WTC11 (cell line): ENCODE data around the gene DOK1. TPM values are rescaled to one million over a fixed set of nuclear protein-coding genes. Genes with fewer than 3 reads are reported as not detected.

Experiments used
- ATAC-seq: fragments of 200-7000 bp; cut with Tn5 transposase; 2 replicates; pipeline ENCODE4 v1.10.0; 2021; ENCODE audit warnings: mild to moderate bottlenecking, moderate library complexity
- CTCF ChIA-PET: fragments of 300-600 bp; sonication (Branson Sonifier 250); formaldehyde crosslinking; loops from one replicate; lab custom pipeline; 2021; ENCODE audit warnings: antibody characterized with exemption; lab: Charles Lee
- POLR2A ChIA-PET: fragments of 350-600 bp; sonication (Branson Sonifier 250); formaldehyde crosslinking; loops from one replicate; lab custom pipeline; 2021; ENCODE audit warnings: antibody characterized with exemption; lab: Charles Lee
- DNase-seq: peaks from one replicate; pipeline ENCODE4 v3.0.0; 2021; ENCODE audit warnings: low spot score
- H3K27ac Mint-ChIP-seq: 2 replicates; pipeline ENCODE4 v1.8.0; 2021; ENCODE audit warnings: mixed read lengths
- H3K27me3 Mint-ChIP-seq: 2 replicates; pipeline ENCODE4 v1.8.0; 2021; ENCODE audit warnings: low read depth, mild to moderate bottlenecking, moderate library complexity, mixed read lengths
- H3K36me3 Mint-ChIP-seq: 2 replicates; pipeline ENCODE4 v1.8.0; 2021; ENCODE audit warnings: mixed read lengths
- H3K4me1 Mint-ChIP-seq: 2 replicates; pipeline ENCODE4 v1.8.0; 2022; ENCODE audit warnings: mixed read lengths
- H3K4me3 Mint-ChIP-seq: 2 replicates; pipeline ENCODE4 v1.8.0; 2021; ENCODE audit warnings: mild to moderate bottlenecking, moderate library complexity, mixed read lengths
- H3K9me3 Mint-ChIP-seq: 2 replicates; pipeline ENCODE4 v1.8.0; 2021; ENCODE audit warnings: mixed read lengths
- ATF1 ChIP-seq: sonication (generic); formaldehyde crosslinking; IDR thresholded peaks from 2 replicates; pipeline ENCODE4 v1.8.1; 2023; ENCODE audit warnings: mild to moderate bottlenecking, moderate library complexity, missing genetic modification reagents
- CREB1 ChIP-seq: sonication (generic); formaldehyde crosslinking; IDR thresholded peaks from 2 replicates; pipeline ENCODE4 v1.8.0; 2023; ENCODE audit warnings: mild to moderate bottlenecking, missing genetic modification reagents
- CREM ChIP-seq: sonication (generic); formaldehyde crosslinking; IDR thresholded peaks from 2 replicates; pipeline ENCODE4 v1.8.1; 2022; ENCODE audit warnings: mild to moderate bottlenecking, missing genetic modification reagents, moderate library complexity
- FOXK1 ChIP-seq: sonication (generic); formaldehyde crosslinking; IDR thresholded peaks from 2 replicates; pipeline ENCODE4 v1.8.0; 2022; ENCODE audit warnings: mild to moderate bottlenecking, moderate library complexity, missing genetic modification reagents
- GABPB1 ChIP-seq: sonication (generic); formaldehyde crosslinking; IDR thresholded peaks from 2 replicates; pipeline ENCODE4 v1.8.1; 2023; ENCODE audit warnings: mild to moderate bottlenecking, missing genetic modification reagents
- GTF2I ChIP-seq: fragments of 250-450 bp; sonication (Bioruptor Pico); conservative IDR thresholded peaks from 2 replicates; pipeline ENCODE4 v1.4.0; 2021; ENCODE audit warnings: mild to moderate bottlenecking
- NFYB ChIP-seq: sonication (generic); formaldehyde crosslinking; conservative IDR thresholded peaks from 2 replicates; pipeline ENCODE4 v1.8.0; 2022; ENCODE audit warnings: low read depth, missing genetic modification reagents
- NR2C2 ChIP-seq: sonication (generic); formaldehyde crosslinking; IDR thresholded peaks from 2 replicates; pipeline ENCODE4 v1.8.0; 2022; ENCODE audit warnings: mild to moderate bottlenecking, missing genetic modification reagents
- OVOL2 ChIP-seq: fragments of 250-450 bp; sonication (Bioruptor Pico); IDR thresholded peaks from 2 replicates; pipeline ENCODE4 v1.9.0; 2021; ENCODE audit warnings: mild to moderate bottlenecking, borderline replicate concordance
- RORB ChIP-seq: fragments of 250-450 bp; sonication (Bioruptor Pico); IDR thresholded peaks from 2 replicates; pipeline ENCODE4 v1.9.0; 2021; ENCODE audit warnings: mild to moderate bottlenecking
- SMAD3 ChIP-seq: sonication (generic); formaldehyde crosslinking; IDR thresholded peaks from 2 replicates; pipeline ENCODE4 v1.8.0; 2022; ENCODE audit warnings: missing genetic modification reagents, mild to moderate bottlenecking, borderline replicate concordance
- SP1 ChIP-seq: sonication (generic); formaldehyde crosslinking; conservative IDR thresholded peaks from 2 replicates; pipeline ENCODE4 v1.8.1; 2022; ENCODE audit warnings: missing genetic modification reagents
- ZNF281 ChIP-seq: sonication (generic); formaldehyde crosslinking; IDR thresholded peaks from 2 replicates; pipeline ENCODE4 v1.8.0; 2023; ENCODE audit warnings: mild to moderate bottlenecking, missing genetic modification reagents
- ZNF671 ChIP-seq: fragments of 250-450 bp; sonication (Bioruptor Pico); IDR thresholded peaks from 2 replicates; pipeline ENCODE4 v1.8.0; 2021; ENCODE audit warnings: mild to moderate bottlenecking
- total RNA-seq: library from RNA; stranded (reverse); gene quantifications from 3 replicates; pipeline ENCODE4 v1.2.3, GENCODE V29; 2021
- TF ChIP-seq, protein P1 (sequence below): fragments of 250-450 bp; sonication (Bioruptor Pico); IDR thresholded peaks from 2 replicates; pipeline ENCODE4 v1.9.0; 2021; ENCODE audit warnings: mild to moderate bottlenecking
- TF ChIP-seq, protein P2 (sequence below): sonication (generic); formaldehyde crosslinking; IDR thresholded peaks from 2 replicates; pipeline ENCODE4 v1.8.0; 2022; ENCODE audit warnings: mild to moderate bottlenecking, missing genetic modification reagents
- TF ChIP-seq, protein P3 (sequence below): sonication (generic); formaldehyde crosslinking; IDR thresholded peaks from 2 replicates; pipeline ENCODE4 v1.8.1; 2022; ENCODE audit warnings: low read depth, missing genetic modification reagents, borderline replicate concordance
- TF ChIP-seq, protein P4 (sequence below): sonication (generic); formaldehyde crosslinking; conservative IDR thresholded peaks from 2 replicates; pipeline ENCODE4 v1.8.1; 2023; ENCODE audit warnings: mild to moderate bottlenecking, low read depth, missing genetic modification reagents, moderate library complexity

DOK1 gene
- total RNA-seq, 1 experiment from 2014 or later: 15.9 TPM

DNA sequence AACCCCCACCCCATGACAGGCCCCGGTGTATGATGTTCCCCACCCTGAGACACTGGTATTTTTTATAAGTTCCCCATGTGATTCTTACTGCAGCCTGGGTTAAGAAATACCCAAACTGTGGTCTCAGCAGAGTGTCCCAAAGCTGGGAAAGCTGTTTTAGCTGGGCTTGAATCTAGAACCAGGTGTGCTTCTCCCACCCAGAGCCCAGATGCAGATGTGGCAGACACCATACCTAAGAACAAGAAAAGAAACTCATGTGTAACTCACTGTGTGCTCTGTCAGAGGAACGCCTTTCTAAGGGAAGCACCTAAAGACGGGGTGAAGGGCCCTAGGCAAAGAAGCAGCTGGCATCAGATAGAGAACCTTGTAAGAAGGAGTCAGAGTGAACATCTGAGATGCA is 23.9 kb downstream of the DOK1 start:
- H3K27ac Mint-ChIP-seq: no peak overlapping the region
- TF ChIP-seq, protein P1, sequence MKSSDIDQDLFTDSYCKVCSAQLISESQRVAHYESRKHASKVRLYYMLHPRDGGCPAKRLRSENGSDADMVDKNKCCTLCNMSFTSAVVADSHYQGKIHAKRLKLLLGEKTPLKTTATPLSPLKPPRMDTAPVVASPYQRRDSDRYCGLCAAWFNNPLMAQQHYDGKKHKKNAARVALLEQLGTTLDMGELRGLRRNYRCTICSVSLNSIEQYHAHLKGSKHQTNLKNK: no peak
- no peak for TF ChIP-seq GTF2I (CRISPR knock-in tag)
- no peak for TF ChIP-seq SMAD3 (CRISPR knock-in tag)
- no peak for TF ChIP-seq OVOL2 (CRISPR knock-in tag)
- TF ChIP-seq RORB: no peak
- no peak for TF ChIP-seq ZNF671
- TF ChIP-seq, protein P2, sequence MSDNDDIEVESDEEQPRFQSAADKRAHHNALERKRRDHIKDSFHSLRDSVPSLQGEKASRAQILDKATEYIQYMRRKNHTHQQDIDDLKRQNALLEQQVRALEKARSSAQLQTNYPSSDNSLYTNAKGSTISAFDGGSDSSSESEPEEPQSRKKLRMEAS: no peak
- TF ChIP-seq GABPB1 (CRISPR knock-in tag): no peak
- no peak for TF ChIP-seq FOXK1
- no peak for TF ChIP-seq CREB1
- TF ChIP-seq, all 79 proteins: peak for 0
- DNase-seq (no peak), ATAC-seq (no peak)
- POLR2A ChIA-PET: no interaction called here
- no peaks in the 10 kb centered on the region for H3K9me3 Mint-ChIP-seq
- no peak overlapping the region for H3K4me3 Mint-ChIP-seq
- H3K36me3 Mint-ChIP-seq: no peaks in the 10 kb centered on the region
- CTCF ChIA-PET: interaction anchor here (1.2 kb wide), 1 partner anchor 11 kb away, joined by 3 read pairs; no protein-coding TSS in a partner anchor
- peaks cover 23% of the 10 kb centered on the region for H3K27me3 Mint-ChIP-seq
- H3K4me1 Mint-ChIP-seq: peaks cover 10% of the 10 kb centered on the region

GRCh38 chr2:74581463-74581862 is 26.9 kb downstream of the DOK1 start:
- POLR2A ChIA-PET: no interaction called here

More at GRCh38 chr2:74581463-74581862, 26.9 kb downstream of the DOK1 start:
- H3K4me3 Mint-ChIP-seq: no peak overlapping the region
- TF ChIP-seq CREM (CRISPR knock-in tag) (no peak), SP1 (CRISPR knock-in tag) (no peak), ZNF281 (CRISPR knock-in tag) (no peak), ATF1 (no peak), NR2C2 (CRISPR knock-in tag) (no peak), NFYB (CRISPR knock-in tag) (no peak)
- TF ChIP-seq, protein P3, sequence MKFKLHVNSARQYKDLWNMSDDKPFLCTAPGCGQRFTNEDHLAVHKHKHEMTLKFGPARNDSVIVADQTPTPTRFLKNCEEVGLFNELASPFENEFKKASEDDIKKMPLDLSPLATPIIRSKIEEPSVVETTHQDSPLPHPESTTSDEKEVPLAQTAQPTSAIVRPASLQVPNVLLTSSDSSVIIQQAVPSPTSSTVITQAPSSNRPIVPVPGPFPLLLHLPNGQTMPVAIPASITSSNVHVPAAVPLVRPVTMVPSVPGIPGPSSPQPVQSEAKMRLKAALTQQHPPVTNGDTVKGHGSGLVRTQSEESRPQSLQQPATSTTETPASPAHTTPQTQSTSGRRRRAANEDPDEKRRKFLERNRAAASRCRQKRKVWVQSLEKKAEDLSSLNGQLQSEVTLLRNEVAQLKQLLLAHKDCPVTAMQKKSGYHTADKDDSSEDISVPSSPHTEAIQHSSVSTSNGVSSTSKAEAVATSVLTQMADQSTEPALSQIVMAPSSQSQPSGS (CRISPR knock-in tag): no peak
- TF ChIP-seq, protein P4, sequence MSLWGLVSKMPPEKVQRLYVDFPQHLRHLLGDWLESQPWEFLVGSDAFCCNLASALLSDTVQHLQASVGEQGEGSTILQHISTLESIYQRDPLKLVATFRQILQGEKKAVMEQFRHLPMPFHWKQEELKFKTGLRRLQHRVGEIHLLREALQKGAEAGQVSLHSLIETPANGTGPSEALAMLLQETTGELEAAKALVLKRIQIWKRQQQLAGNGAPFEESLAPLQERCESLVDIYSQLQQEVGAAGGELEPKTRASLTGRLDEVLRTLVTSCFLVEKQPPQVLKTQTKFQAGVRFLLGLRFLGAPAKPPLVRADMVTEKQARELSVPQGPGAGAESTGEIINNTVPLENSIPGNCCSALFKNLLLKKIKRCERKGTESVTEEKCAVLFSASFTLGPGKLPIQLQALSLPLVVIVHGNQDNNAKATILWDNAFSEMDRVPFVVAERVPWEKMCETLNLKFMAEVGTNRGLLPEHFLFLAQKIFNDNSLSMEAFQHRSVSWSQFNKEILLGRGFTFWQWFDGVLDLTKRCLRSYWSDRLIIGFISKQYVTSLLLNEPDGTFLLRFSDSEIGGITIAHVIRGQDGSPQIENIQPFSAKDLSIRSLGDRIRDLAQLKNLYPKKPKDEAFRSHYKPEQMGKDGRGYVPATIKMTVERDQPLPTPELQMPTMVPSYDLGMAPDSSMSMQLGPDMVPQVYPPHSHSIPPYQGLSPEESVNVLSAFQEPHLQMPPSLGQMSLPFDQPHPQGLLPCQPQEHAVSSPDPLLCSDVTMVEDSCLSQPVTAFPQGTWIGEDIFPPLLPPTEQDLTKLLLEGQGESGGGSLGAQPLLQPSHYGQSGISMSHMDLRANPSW: no peak
- peaks cover 11% of the 10 kb centered on the region for H3K4me1 Mint-ChIP-seq
- no peaks in the 10 kb centered on the region for H3K9me3 Mint-ChIP-seq
- no peak overlapping the region for H3K27ac Mint-ChIP-seq
- ATAC-seq (no peak), DNase-seq (no peak)
- CTCF ChIA-PET: no interaction called here
- no peaks in the 10 kb centered on the region for H3K36me3 Mint-ChIP-seq
- H3K27me3 Mint-ChIP-seq: peaks cover 5% of the 10 kb centered on the region
